WERI-Rb-1 (cell line): ENCODE results near the gene TGFBRAP1.

Experiments
- DNase-seq: peaks from one replicate; pipeline ENCODE4 v3.0.0-alpha.2; 2020
- H3K27ac ChIP-seq: fragments of 250-450 bp; sonication (Bioruptor Pico); 2 replicates; pipeline ENCODE4 v1.5.1; 2020; ENCODE audit warnings: mild to moderate bottlenecking, moderate library complexity
- H3K27me3 ChIP-seq: fragments of 250-450 bp; sonication (Bioruptor Pico); 2 replicates; pipeline ENCODE4 v1.5.1; 2021; ENCODE audit warnings: mild to moderate bottlenecking, low read depth, moderate library complexity; ENCODE audit not compliant: insufficient read depth, severe bottlenecking
- H3K36me3 ChIP-seq: fragments of 250-450 bp; sonication (Bioruptor Pico); 2 replicates; pipeline ENCODE4 v1.5.1; 2020; ENCODE audit warnings: mild to moderate bottlenecking, moderate library complexity
- H3K4me3 ChIP-seq: 2 replicates; pipeline ENCODE4 v1.5.1; 2011; ENCODE audit warnings: low read depth, mild to moderate bottlenecking, control low read depth, low read length
- H3K9me3 ChIP-seq: fragments of 250-450 bp; sonication (Bioruptor Pico); 2 replicates; pipeline ENCODE4 v1.5.1; 2021; ENCODE audit warnings: mild to moderate bottlenecking, moderate library complexity; ENCODE audit not compliant: severe bottlenecking
- TF ChIP-seq, protein P1 (sequence below): IDR thresholded peaks from 2 replicates; pipeline ENCODE4 v1.5.1; 2011; ENCODE audit warnings: low read depth, mild to moderate bottlenecking, control low read depth, inconsistent platforms, low read length

Gene TGFBRAP1

DNA sequence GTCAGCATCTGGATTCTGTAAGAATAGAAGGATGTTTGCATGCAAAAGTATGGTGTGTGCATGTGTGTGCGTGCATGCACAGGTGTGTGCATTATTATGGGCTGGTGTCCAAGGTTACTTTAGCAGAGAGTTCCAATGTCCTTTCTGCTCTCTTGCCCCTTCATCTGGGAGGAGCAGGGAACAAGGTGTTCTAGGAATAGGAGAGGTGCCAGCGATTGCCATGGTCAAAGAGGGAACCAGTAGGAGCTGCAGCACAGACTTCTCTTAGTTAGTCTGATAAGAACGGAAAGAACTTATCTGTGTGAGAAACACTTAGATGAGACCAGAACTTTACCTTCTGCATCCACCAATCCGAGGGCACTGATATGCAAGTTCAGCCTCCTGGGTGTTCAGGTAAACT, 79.6 kb downstream of the TGFBRAP1 start:
- TF ChIP-seq, protein P1, sequence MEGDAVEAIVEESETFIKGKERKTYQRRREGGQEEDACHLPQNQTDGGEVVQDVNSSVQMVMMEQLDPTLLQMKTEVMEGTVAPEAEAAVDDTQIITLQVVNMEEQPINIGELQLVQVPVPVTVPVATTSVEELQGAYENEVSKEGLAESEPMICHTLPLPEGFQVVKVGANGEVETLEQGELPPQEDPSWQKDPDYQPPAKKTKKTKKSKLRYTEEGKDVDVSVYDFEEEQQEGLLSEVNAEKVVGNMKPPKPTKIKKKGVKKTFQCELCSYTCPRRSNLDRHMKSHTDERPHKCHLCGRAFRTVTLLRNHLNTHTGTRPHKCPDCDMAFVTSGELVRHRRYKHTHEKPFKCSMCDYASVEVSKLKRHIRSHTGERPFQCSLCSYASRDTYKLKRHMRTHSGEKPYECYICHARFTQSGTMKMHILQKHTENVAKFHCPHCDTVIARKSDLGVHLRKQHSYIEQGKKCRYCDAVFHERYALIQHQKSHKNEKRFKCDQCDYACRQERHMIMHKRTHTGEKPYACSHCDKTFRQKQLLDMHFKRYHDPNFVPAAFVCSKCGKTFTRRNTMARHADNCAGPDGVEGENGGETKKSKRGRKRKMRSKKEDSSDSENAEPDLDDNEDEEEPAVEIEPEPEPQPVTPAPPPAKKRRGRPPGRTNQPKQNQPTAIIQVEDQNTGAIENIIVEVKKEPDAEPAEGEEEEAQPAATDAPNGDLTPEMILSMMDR = no peak
- H3K27me3 ChIP-seq = no peaks in the 10 kb centered on the region
- H3K4me3 ChIP-seq = no peak overlapping the region
- no peaks in the 10 kb centered on the region for H3K36me3 ChIP-seq
- H3K9me3 ChIP-seq = peaks cover 2% of the 10 kb centered on the region
- no peak overlapping the region for H3K27ac ChIP-seq
- no peak for DNase-seq

DNA sequence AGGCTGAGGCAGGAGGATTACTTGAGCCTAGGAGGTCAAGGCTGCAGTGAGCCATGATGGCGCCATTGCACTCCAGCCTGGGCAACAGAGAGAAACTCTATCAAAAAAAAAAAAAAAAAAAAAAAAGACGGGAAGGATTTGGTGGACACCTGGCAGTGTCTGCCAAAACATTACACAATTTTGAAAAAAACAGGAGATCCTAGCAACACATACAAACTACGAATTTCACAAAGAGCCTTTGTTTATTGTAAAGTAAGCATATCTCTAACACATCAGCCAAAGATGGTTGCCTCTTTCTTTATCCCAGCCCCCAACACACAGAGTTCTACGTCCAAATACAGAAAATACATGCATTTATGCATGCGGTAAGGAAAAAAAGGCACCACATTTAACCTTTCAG, 80.4 kb downstream of the TGFBRAP1 start:
- no peak for DNase-seq
- Histone ChIP-seq H3K27ac (no peak overlapping the region), H3K4me3 (no peak overlapping the region), H3K9me3 (peaks cover 2% of the 10 kb centered on the region), H3K27me3 (no peaks in the 10 kb centered on the region), H3K36me3 (no peaks in the 10 kb centered on the region)
- TF ChIP-seq, protein P1 = no peak

DNA sequence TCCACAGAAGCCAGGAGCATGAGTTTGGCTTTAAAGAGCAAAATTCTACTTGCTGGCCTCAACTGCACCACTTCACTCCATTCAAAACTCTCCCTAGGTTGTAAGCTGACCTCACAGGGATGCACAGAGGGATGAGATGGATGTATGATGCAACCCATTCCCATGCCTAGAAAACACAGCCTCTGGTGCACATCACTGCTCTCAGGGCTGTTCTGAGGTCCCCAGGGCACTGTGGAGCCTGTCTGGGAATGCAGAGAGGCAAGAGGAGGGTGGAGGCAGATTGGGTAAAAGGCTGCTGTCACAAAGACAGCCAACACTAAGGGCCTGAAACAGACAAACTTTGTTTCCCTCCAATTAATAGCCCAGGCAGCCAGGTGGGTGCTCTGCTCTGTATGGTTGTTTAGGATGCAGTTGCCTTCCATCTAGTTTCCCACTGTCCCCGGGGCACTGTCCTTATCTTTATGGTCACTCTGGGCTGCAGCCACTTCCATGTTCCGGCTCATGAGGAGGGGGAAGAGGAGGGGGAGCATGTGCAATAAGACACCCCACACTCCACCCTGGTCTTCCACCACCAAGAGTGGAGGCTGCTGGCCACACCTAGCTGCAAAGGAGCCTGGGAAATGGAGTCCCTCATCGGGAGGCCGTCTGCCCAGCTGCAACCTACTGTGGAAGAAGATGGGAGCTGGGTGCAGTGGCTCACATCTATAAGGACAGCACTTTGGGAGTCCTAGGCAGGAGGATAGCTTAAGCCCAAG, 81.0 kb downstream of the TGFBRAP1 start:
- no peak overlapping the region for H3K27ac ChIP-seq
- peaks cover 2% of the 10 kb centered on the region for H3K9me3 ChIP-seq
- TF ChIP-seq, protein P1 = no peak
- H3K36me3 ChIP-seq = no peaks in the 10 kb centered on the region
- H3K27me3 ChIP-seq = no peaks in the 10 kb centered on the region
- no peak overlapping the region for H3K4me3 ChIP-seq
- DNase-seq = no peak

DNA sequence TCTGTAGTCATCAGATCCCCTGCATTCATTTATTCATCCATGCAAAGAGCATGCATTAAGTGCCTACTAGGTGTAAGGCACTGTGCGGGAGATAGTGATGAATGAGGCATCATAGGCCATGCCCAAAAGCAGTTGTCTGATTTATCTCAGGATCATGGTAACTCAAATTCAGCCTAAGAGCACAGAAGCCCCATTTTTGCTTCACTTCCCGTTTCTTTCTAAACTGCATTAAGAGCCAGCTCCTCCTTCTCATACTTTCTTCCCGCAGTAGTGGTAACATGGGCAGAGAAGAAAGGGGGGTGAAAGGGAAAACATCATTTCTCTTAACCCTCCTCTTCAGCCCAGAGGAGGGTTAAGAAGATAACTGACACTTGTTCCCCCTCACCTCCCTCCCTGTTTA, 85.1 kb downstream of the TGFBRAP1 start:
- Histone ChIP-seq H3K27ac (no peak overlapping the region), H3K27me3 (no peaks in the 10 kb centered on the region), H3K9me3 (peaks cover 2% of the 10 kb centered on the region), H3K36me3 (no peaks in the 10 kb centered on the region), H3K4me3 (no peak overlapping the region)
- TF ChIP-seq, protein P1 = no peak
- no peak for DNase-seq

DNA sequence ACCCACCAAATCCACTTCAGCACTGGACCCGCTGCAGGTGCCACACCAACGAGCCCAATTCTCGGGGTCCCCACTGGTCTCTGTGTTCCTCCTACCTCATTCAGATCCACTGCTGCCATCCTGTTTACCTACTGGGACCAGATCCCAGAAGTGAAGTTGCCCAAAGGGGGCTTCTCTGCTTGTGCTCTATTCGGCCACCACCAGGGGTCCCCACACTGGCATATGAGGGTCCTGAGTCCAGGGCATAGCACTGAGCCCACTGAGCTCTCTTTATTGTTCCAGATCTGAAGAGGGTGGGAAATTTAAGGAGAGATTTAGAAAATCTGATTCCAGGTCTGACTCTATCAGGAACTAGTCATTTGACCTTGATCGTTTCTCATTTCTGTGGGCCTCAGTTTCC, 85.6 kb downstream of the TGFBRAP1 start:
- H3K9me3 ChIP-seq = no peaks in the 10 kb centered on the region
- H3K27me3 ChIP-seq = no peaks in the 10 kb centered on the region
- no peak overlapping the region for H3K27ac ChIP-seq
- DNase-seq = peak; percentile 31
- TF ChIP-seq, protein P1 = peak; percentile 64
- no peaks in the 10 kb centered on the region for H3K36me3 ChIP-seq
- no peak overlapping the region for H3K4me3 ChIP-seq
